H1 (cell line): ENCODE measurements around the gene MIR17HG.

Source experiments
- CTCF ChIP-seq, 3 experiments: IDR thresholded peaks; 1 replicate in 2 of 3; 2 replicates in 1 of 3; pipeline versions ENCODE4 v1.5.1 to v1.6.1; 2011; ENCODE audit warnings: low read length in 3 of 3, mild to moderate bottlenecking in 3 of 3, inconsistent platforms in 2 of 3, low read depth in 1 of 3, moderate library complexity in 1 of 3; ENCODE audit not compliant: insufficient read depth in 1 of 3; ENCODE audit errors: control extremely low read depth in 1 of 3
- EP300 ChIP-seq, 2 experiments: IDR thresholded peaks; 1 replicate in 1 of 2; 2 replicates in 1 of 2; pipeline ENCODE4 v1.6.1; 2011 to 2012; ENCODE audit warnings: low read depth in 2 of 2, low read length in 2 of 2, mild to moderate bottlenecking in 2 of 2, borderline replicate concordance in 1 of 2, inconsistent platforms in 1 of 2, moderate library complexity in 1 of 2
- GTF2F1 ChIP-seq: IDR thresholded peaks from 2 replicates; pipeline ENCODE4 v1.6.1; 2012; ENCODE audit warnings: low read depth, low read length, improper control_type of control experiment, borderline replicate concordance
- MAFK ChIP-seq: IDR thresholded peaks from 2 replicates; pipeline ENCODE4 v1.6.1; 2012; ENCODE audit warnings: low read depth, mild to moderate bottlenecking, improper control_type of control experiment, low read length
- MAX ChIP-seq: IDR thresholded peaks from 2 replicates; pipeline ENCODE4 v1.6.1; 2012; ENCODE audit warnings: inconsistent platforms
- POLR2A ChIP-seq, 2 experiments: IDR thresholded peaks; 1 replicate in 1 of 2; 2 replicates in 1 of 2; pipeline ENCODE4 v1.6.1; 2011; ENCODE audit warnings: low read depth in 2 of 2, low read length in 2 of 2, mild to moderate bottlenecking in 2 of 2; ENCODE audit errors: control extremely low read depth in 1 of 2
- RAD21 ChIP-seq, 2 experiments: IDR thresholded peaks in 1 of 2; conservative IDR thresholded peaks in 1 of 2; 2 replicates each; pipeline ENCODE4 v1.6.1; 2011; ENCODE audit warnings: low read depth in 2 of 2, low read length in 2 of 2, improper control_type of control experiment in 1 of 2, inconsistent platforms in 1 of 2, mild to moderate bottlenecking in 1 of 2, moderate library complexity in 1 of 2
- RFX5 ChIP-seq: IDR thresholded peaks from 2 replicates; pipeline ENCODE4 v1.6.1; 2011; ENCODE audit warnings: low read depth, low read length, improper control_type of control experiment, borderline replicate concordance
- RNF2 ChIP-seq: fragments of 200-900, 300-1000 bp; sonication (generic); IDR thresholded peaks from 2 replicates; pipeline ENCODE4 v1.7.1; 2016; ENCODE audit warnings: borderline replicate concordance, low read depth, mild to moderate bottlenecking, antibody characterized with exemption, low read length; ENCODE audit not compliant: poor library complexity, severe bottlenecking; ENCODE audit errors: missing control alignments
- TAF7 ChIP-seq: optimal IDR thresholded peaks from 2 replicates; pipeline ENCODE3; 2011; ENCODE audit warnings: low read depth, mild to moderate bottlenecking, inconsistent platforms, low read length, moderate library complexity, borderline replicate concordance

- TF ChIP-seq POLR2A (IDR thresholded peaks at IDR 0.05; ENCODE audit: control extremely low read depth in 1 of 2, low read depth in 2 of 2, low read length in 2 of 2) (no peak), CTCF (IDR thresholded peaks at IDR 0.05; ENCODE audit: control extremely low read depth in 1 of 3, insufficient read depth in 1 of 3, low read depth in 1 of 3, low read length in 3 of 3) (no peak), RAD21 (IDR thresholded peaks at IDR 0.05 in 1 of 2, conservative IDR thresholded peaks at IDR 0.05 in 1 of 2; ENCODE audit: low read depth in 2 of 2, low read length in 2 of 2) (no peak), MAX (no peak), TAF7 (no peak), GTF2F1 (no peak), RFX5 (no peak), RNF2 (no peak), MAFK (no peak), EP300 (IDR thresholded peaks at IDR 0.05; ENCODE audit: borderline replicate concordance in 1 of 2, low read depth in 2 of 2, low read length in 2 of 2) (no peak)
These were observed 28.6 kb upstream of the MIR17HG start for GRCh38 chr13:91318886-91319285.
